OCI-LY7 (cell line): ENCODE results near the gene ZSCAN22.

ENCODE experiments used
- CTCF ChIP-seq: fragments of 200-600 bp; sonication (generic); conservative IDR thresholded peaks from 2 replicates; pipeline ENCODE4 v1.5.1; 2014; ENCODE audit warnings: mild to moderate bottlenecking, antibody characterized with exemption, low read length, moderate library complexity, mixed read lengths
- EZH2phosphoT487 ChIP-seq: fragments of 200-600 bp; sonication (generic); IDR thresholded peaks from 2 replicates; pipeline ENCODE4 v1.6.1; 2018; ENCODE audit warnings: low read depth, borderline replicate concordance, mild to moderate bottlenecking, mixed run types, antibody characterized with exemption, low read length, moderate library complexity, mixed read lengths

- TF ChIP-seq CTCF (no peak), EZH2phosphoT487 (no peak)
Measured at GRCh38 chr19:58284199-58284598, 42.6 kb upstream of the ZSCAN22 start.
